Loucy (cell line): ENCODE results near the gene PRAC1.

Experiments
- H2AFZ ChIP-seq: fragments of 200-600 bp; sonication (generic); 2 replicates; pipeline ENCODE4 v1.6.0; 2016; ENCODE audit warnings: antibody characterized with exemption, mild to moderate bottlenecking, low read length, moderate library complexity
- H3F3A ChIP-seq: fragments of 200-600 bp; 2 replicates; pipeline ENCODE4 v1.6.0; 2016; ENCODE audit warnings: antibody characterized with exemption, low read depth, mild to moderate bottlenecking
- H3K27me3 ChIP-seq: fragments of 200-600 bp; sonication (generic); 2 replicates; pipeline ENCODE4 v1.6.1; 2014; ENCODE audit warnings: low read length, mild to moderate bottlenecking; ENCODE audit not compliant: insufficient read depth, poor library complexity, severe bottlenecking
- H3K36me3 ChIP-seq: fragments of 200-600 bp; sonication (generic); 2 replicates; pipeline ENCODE4 v1.6.1; 2016; ENCODE audit warnings: low read length; ENCODE audit not compliant: insufficient read depth
- H3K4me1 ChIP-seq: fragments of 200-600 bp; sonication (generic); 2 replicates; pipeline ENCODE4 v1.5.1; 2014; ENCODE audit warnings: low read length, mild to moderate bottlenecking; ENCODE audit not compliant: insufficient read depth, poor library complexity, severe bottlenecking
- H3K4me2 ChIP-seq: fragments of 200-600 bp; sonication (generic); 2 replicates; pipeline ENCODE4 v1.6.0; 2014; ENCODE audit warnings: antibody characterized with exemption, low read length, low read depth, mild to moderate bottlenecking; ENCODE audit not compliant: poor library complexity, severe bottlenecking
- H3K4me3 ChIP-seq: fragments of 200-600 bp; sonication (generic); 2 replicates; pipeline ENCODE4 v1.5.1; 2014; ENCODE audit warnings: low read length, mild to moderate bottlenecking, mixed read lengths; ENCODE audit not compliant: poor library complexity, severe bottlenecking
- H3K79me2 ChIP-seq: fragments of 200-600 bp; sonication (generic); 2 replicates; pipeline ENCODE4 v1.6.1; 2014; ENCODE audit warnings: low read length; ENCODE audit not compliant: insufficient read depth
- H3K9ac ChIP-seq: fragments of 200-600 bp; sonication (generic); 2 replicates; pipeline ENCODE4 v1.6.0; 2014; ENCODE audit warnings: mild to moderate bottlenecking, low read depth, low read length, moderate library complexity; ENCODE audit not compliant: poor library complexity, severe bottlenecking
- H3K9me2 ChIP-seq: fragments of 200-600 bp; sonication (generic); replicated peaks from 2 replicates; pipeline ENCODE4 v1.6.1; 2016; ENCODE audit warnings: low read depth, low read length, mixed read lengths
- H3K9me3 ChIP-seq: fragments of 200-600 bp; sonication (generic); 2 replicates; pipeline ENCODE4 v1.6.1; 2014; ENCODE audit warnings: mild to moderate bottlenecking, antibody characterized with exemption, low read length, low read depth; ENCODE audit not compliant: insufficient read depth
- H4K20me1 ChIP-seq: fragments of 200-600 bp; sonication (generic); 2 replicates; pipeline ENCODE4 v1.6.0; 2014; ENCODE audit warnings: antibody characterized with exemption, low read length, mild to moderate bottlenecking; ENCODE audit not compliant: insufficient read depth, poor library complexity, severe bottlenecking
- CTCF ChIP-seq: fragments of 200-600 bp; sonication (generic); conservative IDR thresholded peaks from 2 replicates; pipeline ENCODE4 v1.5.1; 2014; ENCODE audit warnings: mild to moderate bottlenecking, antibody characterized with exemption, low read length
- EZH2phosphoT487 ChIP-seq: fragments of 200-600 bp; IDR thresholded peaks from 2 replicates; pipeline ENCODE4 v1.6.1; 2018; ENCODE audit warnings: antibody characterized with exemption, mild to moderate bottlenecking, moderate library complexity, borderline replicate concordance

The PRAC1 gene

GRCh38 chr17:48746916-48747444 lies 24.7 kb upstream of the PRAC1 start:
- Histone ChIP-seq H4K20me1 (no peaks in the 10 kb centered on the region), H3K4me1 (no peaks in the 10 kb centered on the region), H3K4me2 (no peak overlapping the region), H3K9ac (no peak overlapping the region), H3K36me3 (no peaks in the 10 kb centered on the region), H2AFZ (no peak overlapping the region), H3K79me2 (no peaks in the 10 kb centered on the region), H3K9me2 (no peaks in the 10 kb centered on the region), H3F3A (no peaks in the 10 kb centered on the region), H3K4me3 (no peak overlapping the region), H3K9me3 (no peaks in the 10 kb centered on the region), H3K27me3 (no peaks in the 10 kb centered on the region)
- TF ChIP-seq CTCF: no peak

- H3K9me3 ChIP-seq: no peaks in the 10 kb centered on the region
- H3K9ac ChIP-seq: no peak overlapping the region
- H4K20me1 ChIP-seq: no peaks in the 10 kb centered on the region
- no peaks in the 10 kb centered on the region for H3K9me2 ChIP-seq
- H3K36me3 ChIP-seq: no peaks in the 10 kb centered on the region
- H3K4me3 ChIP-seq: no peak overlapping the region
- TF ChIP-seq CTCF (no peak), EZH2phosphoT487 (no peak)
- no peaks in the 10 kb centered on the region for H3F3A ChIP-seq
- H3K27me3 ChIP-seq: no peaks in the 10 kb centered on the region
- no peak overlapping the region for H2AFZ ChIP-seq
- H3K4me1 ChIP-seq: no peaks in the 10 kb centered on the region
- no peak overlapping the region for H3K4me2 ChIP-seq
- H3K79me2 ChIP-seq: no peaks in the 10 kb centered on the region
These were observed 23.3 kb upstream of the PRAC1 start for GRCh38 chr17:48745381-48746275.

GRCh38 chr17:48740537-48740936 lies 18.2 kb upstream of the PRAC1 start:
- H3K36me3 ChIP-seq: no peaks in the 10 kb centered on the region
- H3K9ac ChIP-seq: no peak overlapping the region

More at GRCh38 chr17:48740537-48740936, 18.2 kb upstream of the PRAC1 start:
- peaks cover 10% of the 10 kb centered on the region for H3K27me3 ChIP-seq
- no peaks in the 10 kb centered on the region for H3F3A ChIP-seq
- H3K4me3 ChIP-seq: no peak overlapping the region
- H4K20me1 ChIP-seq: no peaks in the 10 kb centered on the region
- H2AFZ ChIP-seq: no peak overlapping the region
- no peak overlapping the region for H3K4me2 ChIP-seq
- TF ChIP-seq CTCF (no peak), EZH2phosphoT487 (no peak)
- no peaks in the 10 kb centered on the region for H3K79me2 ChIP-seq
- H3K9me2 ChIP-seq: no peaks in the 10 kb centered on the region
- no peaks in the 10 kb centered on the region for H3K4me1 ChIP-seq
- H3K9me3 ChIP-seq: no peaks in the 10 kb centered on the region
